RKO (cell line): ENCODE measurements around the gene CYP4F8.

ENCODE experiments used
- DNase-seq: peaks from one replicate; pipeline ENCODE4 v3.0.0-alpha.2; 2016; ENCODE audit warnings: low spot score

The CYP4F8 gene

DNA sequence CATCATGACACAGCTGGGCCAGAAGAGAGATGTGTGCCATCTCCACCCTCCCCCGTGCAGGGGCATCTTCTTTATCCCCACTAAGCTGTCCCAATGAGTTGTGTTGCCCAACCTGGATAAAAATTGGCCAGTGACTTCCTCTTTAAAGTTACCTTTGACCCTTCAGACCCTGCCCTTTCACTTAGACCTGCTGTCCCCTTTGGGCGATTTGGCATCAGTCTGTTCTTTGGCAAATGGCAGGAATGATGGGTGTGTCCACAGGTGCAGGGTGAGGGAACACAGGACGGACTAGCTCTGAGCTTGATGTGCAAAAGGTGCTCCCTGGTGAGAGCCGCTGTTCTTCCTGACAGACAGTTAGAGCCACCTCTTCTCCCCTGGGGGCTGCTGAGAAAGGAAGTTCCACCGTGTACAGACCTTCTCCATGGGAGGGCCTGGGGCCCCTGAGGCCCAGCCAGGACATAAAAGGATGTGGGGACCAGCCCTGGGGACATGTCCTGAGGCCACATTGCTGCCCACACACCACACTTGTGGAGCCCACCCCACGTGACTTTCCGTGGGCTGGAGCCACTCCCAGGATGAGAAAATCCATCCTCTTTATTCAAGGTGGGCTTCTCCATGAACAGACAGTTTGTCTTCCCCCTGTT lies 1.7 kb downstream of the CYP4F8 start:
- no peak for DNase-seq

DNA sequence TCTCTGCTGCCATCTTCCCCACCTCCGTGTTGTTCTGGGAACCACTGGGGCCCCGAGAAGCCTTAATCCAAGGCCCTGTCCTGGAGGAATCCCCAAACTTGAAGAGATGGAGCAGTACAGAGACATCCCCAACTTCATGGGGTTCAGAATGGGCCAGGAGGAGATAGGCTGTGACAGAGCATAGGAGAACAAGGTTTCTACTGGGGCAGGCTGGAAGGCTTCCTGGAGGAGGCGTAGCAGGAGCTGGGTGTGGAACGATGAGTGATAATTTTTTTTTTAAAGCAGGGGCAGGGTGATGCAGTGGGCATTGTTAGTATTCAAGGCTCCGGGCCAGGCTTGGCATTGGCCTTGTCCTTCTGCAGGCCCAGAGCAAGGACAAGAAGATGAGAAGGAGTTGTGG lies 3.3 kb downstream of the CYP4F8 start:
- DNase-seq: no peak

- DNase-seq: no peak
Measured at GRCh38 chr19:15621801-15622200, 6.8 kb downstream of the CYP4F8 start.

GRCh38 chr19:15622991-15623390 lies 8.0 kb downstream of the CYP4F8 start:
- DNase-seq: no peak

- DNase-seq: peak; percentile 36
Measured at GRCh38 chr19:15623711-15624318, 8.8 kb downstream of the CYP4F8 start.

GRCh38 chr19:15628236-15629002 lies 13.4 kb downstream of the CYP4F8 start:
- DNase-seq: no peak

DNA sequence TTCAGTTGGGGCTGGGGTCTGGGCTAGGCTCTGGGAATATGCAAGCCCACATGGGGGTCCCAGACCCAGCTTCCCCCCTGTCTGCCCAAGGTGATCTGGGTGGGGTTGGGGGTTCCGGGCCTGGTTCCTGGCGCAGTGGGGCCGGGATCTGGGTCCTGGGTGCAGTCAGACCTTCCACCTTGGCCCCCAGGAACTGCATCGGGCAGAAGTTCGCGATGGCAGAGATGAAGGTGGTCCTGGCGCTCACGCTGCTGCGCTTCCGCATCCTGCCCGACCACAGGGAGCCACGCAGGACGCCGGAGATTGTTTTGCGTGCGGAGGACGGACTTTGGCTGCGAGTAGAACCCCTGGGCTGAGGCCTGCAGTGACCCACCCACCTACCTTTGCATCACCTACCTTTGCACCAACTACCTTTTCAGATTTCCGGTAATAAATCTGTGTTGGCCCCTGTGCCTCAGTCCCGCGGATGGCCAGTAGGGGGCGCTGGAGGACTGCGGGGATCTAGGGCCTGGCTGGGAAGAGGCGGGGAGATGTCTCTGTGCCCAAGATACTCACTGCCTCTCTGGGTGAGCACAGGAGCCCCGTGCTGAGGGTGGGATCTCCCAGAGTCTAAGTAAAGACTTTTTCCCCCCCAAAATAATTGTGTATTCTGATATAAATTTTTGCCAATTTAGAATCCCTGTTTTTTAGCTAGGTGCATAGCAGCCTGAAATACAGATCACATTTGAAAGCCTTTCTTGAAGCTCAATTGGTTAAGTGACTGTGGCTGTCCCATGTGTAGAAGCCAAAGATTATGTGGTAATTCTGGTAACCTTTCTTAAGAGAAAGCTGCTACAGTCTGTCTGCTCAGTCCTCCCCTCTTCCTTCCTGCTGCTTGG lies 14.2 kb downstream of the CYP4F8 start:
- peak; percentile 51 for DNase-seq

DNA sequence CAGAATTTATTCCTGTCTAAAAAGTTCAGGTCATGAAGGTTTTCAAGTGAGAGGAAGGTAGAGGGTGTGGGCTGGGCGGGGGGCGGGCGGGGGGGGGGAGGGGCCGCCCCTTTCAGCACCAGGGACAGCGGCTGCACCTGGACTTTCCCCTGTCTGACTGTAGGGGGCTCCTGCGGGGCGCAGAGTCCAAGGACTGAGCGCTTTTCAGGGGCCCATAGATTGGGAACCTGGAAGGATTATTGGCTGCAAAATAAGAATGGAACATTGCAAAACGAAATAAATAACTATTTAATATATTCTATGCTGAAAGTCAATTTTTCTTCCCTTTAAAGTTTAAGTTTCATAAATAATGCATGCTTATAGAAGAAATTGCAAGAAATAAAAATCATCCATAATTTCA lies 16.8 kb downstream of the CYP4F8 start:
- peak; percentile 36 for DNase-seq

DNA sequence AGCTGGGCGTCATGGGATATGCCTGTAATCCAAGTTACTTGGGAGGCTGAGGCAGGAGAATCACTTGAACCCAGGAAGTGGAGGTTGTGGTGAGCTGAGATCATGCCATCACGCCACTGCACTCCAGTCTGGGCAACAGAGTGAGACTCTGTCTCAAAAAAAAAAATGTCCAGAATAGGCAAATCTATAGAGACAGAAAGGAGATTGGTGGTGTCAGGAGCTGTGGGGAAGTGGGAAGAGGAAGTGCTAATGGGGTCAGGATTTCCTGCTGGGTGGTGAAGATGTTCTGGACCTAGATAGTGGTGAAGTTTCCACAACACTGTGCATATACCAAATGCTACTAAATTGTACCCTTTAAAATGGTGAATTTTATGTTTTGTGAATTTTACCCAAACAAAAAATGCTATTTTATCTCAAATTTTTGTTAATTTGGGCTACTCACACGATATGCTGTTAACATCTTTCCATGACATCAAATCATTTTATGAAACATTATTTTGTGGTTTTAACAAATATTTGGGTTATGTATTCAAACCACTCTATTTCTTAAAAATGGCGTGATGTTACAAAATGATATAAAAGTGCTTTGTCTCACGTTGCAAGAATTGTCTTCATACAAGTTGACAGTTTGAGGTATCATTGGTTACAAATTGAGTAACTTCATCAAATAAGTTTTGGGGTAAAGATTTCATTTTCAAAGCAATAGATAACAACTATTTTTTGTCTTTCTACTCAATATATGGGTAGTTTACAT lies 18.2 kb downstream of the CYP4F8 start:
- no peak for DNase-seq

- no peak for DNase-seq
Measured at GRCh38 chr19:15634105-15634504, 19.1 kb downstream of the CYP4F8 start.

DNA sequence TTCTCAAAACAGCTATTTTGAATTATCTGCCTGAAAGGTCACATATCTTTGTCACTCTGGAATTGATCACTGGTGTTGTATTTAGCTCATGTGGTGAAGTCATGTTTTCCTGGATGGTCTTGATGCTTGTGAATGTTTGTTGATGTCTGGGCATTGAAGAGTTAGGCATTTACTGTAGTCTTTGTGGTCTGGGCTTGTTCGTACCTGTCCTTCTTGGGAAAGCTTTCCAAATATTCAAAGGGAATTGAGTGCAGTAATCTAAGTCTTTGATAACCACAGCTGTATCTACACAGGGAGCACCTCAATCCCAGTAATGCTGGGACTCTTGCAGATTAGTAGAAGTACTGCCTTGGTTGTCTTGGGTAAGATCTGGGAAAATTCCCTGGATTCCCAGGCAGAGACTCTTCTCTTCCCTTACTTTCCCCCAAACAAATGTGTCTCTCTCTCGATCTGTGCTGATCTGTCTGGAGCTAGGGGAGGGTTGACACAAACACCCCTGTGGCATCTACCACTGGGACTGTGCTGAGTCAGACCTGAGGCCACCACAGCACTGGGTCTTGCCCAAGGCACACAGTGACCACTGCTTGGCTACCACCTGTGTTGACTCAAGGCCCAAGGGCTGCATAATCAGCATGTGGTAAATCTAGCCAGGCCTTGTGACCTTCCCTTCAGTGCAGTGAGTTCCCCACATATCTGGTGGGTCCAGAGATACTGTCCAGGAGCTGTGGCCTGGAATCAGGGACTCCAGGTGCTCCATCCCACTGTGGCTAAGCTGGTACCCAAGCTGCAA lies 20.2 kb downstream of the CYP4F8 start:
- DNase-seq: no peak

DNA sequence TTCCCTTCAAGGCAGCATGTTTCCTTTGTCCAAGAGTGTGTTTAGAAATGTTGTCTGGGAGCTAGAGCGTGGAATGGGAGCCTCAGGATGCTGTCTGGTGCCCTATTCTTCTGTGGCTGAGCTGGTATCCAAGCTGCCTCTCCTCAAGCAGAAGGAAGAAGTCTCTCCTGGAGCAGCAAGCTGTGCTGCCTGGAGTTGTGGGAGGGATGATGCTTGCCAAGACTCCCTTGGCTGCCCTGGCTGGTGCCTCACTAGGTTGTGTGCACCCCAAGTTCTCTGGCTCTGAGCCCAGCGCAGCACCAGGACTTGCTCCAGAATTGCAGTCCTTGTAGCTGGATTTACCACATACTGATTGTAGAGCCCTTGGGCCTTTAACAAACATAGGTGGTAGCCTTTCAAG lies 21.0 kb downstream of the CYP4F8 start:
- no peak for DNase-seq

DNA sequence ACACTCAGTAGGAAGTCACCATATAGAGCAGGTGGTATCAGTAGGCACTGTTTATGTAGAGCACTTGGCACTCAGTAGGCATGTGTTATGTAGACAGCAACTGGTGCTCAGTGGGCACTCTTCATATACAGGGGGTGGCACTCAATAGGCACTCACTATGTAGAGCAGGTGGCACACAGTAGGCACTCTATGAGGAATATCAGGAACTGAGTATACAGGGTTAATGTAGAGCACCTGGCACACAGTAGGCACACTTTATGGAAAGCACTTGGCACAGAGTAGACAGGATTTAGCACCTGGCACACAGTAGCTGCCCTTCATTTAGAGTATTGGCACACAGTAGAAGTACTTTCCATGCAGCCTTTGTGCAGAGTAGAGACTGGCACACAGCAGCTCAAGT lies 24.6 kb downstream of the CYP4F8 start:
- no peak for DNase-seq

- DNase-seq: no peak
Measured at GRCh38 chr19:15640294-15640903, 25.4 kb downstream of the CYP4F8 start, which contains the start of gene CYP4F3. TSS of gene CYP4F3 (plus strand) at chr19:15640897. CDS start at chr19:15641416, 519 bp downstream.

GRCh38 chr19:15640904-15641597 lies 26.0 kb downstream of the CYP4F8 start:
- no peak for DNase-seq

DNA sequence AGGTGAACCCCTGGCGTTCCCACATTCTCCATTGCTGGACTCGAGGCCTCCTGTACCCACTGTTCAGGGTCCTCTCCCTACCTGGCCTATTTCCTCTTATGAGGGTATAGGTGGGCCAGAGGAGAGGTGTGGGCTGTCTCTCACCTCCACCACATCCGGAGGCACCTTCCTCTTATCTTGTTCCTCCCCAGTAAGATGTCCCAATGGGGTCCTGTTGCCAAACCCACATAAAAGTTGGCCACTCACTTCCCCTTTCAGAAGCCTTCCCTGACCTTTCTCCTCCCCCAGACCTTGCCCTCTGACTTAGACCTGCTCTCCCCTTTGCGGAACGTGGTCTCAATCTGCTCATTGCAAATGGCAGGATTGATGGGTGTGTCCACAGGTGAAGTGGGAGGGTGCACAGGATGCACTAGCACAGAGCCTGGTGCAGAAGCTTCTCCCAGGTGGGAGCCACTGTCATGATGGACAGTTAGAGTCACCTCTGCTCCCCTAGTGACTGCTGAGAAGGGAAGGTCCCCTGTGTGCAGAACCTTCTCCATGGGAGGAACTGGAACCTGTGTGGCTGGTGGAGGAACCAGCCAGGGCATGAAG lies 27.0 kb downstream of the CYP4F8 start:
- DNase-seq: no peak

- DNase-seq: no peak
Measured at GRCh38 chr19:15642807-15643206, 27.8 kb downstream of the CYP4F8 start.

DNA sequence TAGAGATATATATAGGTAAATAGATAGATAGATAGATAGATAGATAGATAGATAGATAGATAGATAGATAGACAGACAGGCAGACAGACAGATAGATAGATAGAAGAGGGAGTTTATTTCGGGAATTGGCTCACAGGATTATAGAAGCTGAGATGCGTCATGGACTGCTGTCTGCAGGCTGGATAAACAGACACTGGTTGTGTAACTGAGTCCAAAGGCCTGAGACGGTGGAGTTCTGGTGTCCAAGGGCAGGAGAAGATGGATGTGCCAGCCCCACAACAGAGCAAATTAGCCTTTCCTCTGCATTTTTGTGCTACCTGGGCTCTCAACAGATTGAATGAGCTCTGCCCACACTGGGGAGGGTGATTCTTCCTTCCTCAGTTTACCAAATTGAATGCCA lies 28.4 kb downstream of the CYP4F8 start:
- DNase-seq: no peak

DNA sequence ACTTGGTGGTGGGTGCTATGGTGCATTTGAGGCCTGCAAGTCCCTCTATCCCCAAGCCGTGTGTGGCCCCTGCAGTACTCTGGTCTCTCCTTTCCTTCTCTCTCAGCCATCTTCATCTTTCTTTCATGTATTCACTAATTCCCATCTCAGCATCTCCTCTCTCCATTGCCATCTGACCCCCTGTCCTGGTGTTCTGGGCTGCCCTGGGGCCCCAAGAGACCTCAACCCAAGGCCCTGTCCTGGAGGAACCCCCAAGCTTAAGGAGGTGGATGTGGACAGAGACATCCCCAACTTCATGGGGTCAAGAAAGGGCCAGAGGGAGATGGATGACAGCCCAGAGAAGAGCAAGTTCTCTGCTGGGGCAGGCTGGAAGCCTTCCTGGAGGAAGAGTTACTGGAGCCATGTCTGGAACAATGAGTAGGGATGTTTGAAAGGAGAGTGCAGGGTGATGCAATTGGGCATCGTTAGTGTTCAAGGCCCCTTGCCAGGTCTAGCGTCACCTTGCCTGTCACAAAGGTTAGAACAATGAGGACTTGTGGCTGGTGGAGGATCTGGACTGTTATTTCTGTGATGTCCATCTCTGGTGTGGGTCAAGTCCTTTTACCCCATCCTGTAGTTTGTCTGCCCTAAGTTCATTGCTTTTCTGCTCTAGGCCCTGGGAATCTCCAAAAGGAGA lies 29.2 kb downstream of the CYP4F8 start:
- no peak for DNase-seq
